ENCODE data around the gene HNRNPA1. TPM values are rescaled to one million over a fixed set of nuclear protein-coding genes. Genes with fewer than 3 reads are reported as not detected.
A peak's percentile ranks its signal among the peaks of the same experiment; 100 is the strongest.
"Not testable (repeated sequence)": the region's sequence is repeated elsewhere in the genome, so short reads cannot be mapped to it uniquely, and the experiment has no call there.

Gene HNRNPA1
- total RNA-seq, 1 donor from 2014 or later = 423 TPM

DNA sequence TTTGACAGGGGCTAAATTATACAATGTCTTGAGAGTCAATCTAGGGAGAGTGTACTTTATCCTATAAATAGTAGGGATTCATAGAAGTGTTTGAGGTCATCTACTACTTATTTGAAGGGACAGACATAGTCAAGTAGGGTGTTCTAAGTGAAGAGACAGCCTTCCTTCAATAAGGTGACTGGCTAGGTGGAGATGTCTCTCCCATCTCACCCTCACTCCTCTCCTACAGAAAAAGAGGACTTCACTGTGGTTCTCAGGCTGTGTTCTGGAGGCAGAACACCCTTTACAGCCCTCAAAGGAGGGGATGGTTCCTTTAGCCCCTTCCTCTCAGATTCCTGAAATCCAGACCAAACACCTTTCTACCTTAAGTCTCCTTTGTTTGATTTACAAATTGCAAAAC is 23.1 kb downstream of the HNRNPA1 start:
- Histone ChIP-seq H3K27ac (replicated peaks) (no peak overlapping the region), H3K9me3 (replicated peaks) (no peaks in the 10 kb centered on the region), H3K4me1 (peaks cover 17% of the 10 kb centered on the region), H3K36me3 (no peaks in the 10 kb centered on the region), H3K4me3 (no peak overlapping the region), H3K27me3 (ENCODE audit: low read depth) (peaks cover 46% of the 10 kb centered on the region)
- TF ChIP-seq, protein P1, sequence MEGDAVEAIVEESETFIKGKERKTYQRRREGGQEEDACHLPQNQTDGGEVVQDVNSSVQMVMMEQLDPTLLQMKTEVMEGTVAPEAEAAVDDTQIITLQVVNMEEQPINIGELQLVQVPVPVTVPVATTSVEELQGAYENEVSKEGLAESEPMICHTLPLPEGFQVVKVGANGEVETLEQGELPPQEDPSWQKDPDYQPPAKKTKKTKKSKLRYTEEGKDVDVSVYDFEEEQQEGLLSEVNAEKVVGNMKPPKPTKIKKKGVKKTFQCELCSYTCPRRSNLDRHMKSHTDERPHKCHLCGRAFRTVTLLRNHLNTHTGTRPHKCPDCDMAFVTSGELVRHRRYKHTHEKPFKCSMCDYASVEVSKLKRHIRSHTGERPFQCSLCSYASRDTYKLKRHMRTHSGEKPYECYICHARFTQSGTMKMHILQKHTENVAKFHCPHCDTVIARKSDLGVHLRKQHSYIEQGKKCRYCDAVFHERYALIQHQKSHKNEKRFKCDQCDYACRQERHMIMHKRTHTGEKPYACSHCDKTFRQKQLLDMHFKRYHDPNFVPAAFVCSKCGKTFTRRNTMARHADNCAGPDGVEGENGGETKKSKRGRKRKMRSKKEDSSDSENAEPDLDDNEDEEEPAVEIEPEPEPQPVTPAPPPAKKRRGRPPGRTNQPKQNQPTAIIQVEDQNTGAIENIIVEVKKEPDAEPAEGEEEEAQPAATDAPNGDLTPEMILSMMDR (IDR thresholded peaks at IDR 0.05; ENCODE audit: borderline replicate concordance) = no peak
- DNase-seq = no peak
- intact Hi-C loops (cut with micrococcal nuclease) = no loop called here

- peaks cover 39% of the 10 kb centered on the region for H3K27me3 ChIP-seq (ENCODE audit: low read depth)
- H3K4me3 ChIP-seq = peak overlapping the region; percentile 19
- TF ChIP-seq, protein P1 (IDR thresholded peaks at IDR 0.05; ENCODE audit: borderline replicate concordance) = no peak
Observed at GRCh38 chr12:54304187-54304810, 23.8 kb downstream of the HNRNPA1 start.

DNA sequence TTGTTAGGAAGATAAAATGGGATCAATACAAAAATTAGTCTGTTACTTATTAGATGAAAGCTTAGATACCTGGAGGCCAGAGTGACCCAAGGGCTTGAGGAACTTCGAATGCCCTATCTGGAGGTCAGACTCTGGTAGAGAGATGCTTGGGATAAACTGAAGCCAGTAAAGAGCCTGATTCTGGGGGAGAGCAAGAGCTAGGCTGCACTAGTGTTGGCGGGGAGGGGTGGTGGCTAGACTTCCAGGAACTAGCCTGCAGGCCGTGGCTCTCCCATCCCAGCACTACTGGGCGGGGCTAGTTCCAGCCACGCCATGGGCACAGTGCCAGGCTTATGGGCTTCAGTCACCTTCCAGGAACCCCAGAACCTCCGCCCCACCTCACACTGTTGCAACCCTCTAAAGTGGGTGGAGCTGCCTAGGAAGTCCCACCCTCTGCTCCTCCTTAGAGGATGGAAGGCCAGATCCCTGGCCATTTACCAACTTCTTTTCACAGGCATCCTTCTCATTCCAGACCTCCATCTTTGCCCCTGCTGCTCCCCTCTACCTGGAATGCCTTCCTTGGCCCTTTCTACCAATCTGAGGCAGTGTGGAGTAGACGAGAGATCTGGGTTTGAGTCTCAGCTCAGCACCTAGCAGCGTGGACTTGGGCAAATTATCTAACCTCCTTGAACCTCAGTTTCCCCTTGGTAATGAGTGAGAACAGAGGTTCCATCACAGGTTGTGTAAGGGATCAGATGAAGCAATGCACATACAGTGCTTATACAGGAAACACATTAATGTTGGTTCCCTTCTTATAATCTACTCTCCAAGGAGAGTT is 26.6 kb downstream of the HNRNPA1 start:
- Histone ChIP-seq H3K27ac (replicated peaks) (no peak overlapping the region), H3K27me3 (ENCODE audit: low read depth) (peaks cover 12% of the 10 kb centered on the region), H3K4me1 (peaks cover 9% of the 10 kb centered on the region), H3K9me3 (replicated peaks) (no peaks in the 10 kb centered on the region), H3K4me3 (no peak overlapping the region), H3K36me3 (no peaks in the 10 kb centered on the region)
- TF ChIP-seq, protein P1 (IDR thresholded peaks at IDR 0.05; ENCODE audit: borderline replicate concordance) = no peak
- peak; percentile 79 for DNase-seq
- intact Hi-C loops (cut with micrococcal nuclease) = no loop called here

More at GRCh38 chr12:54304187-54304810, 23.8 kb downstream of the HNRNPA1 start:
- Histone ChIP-seq H3K9me3 (replicated peaks) (no peaks in the 10 kb centered on the region), H3K27ac (replicated peaks) (no peak overlapping the region), H3K4me1 (peaks cover 17% of the 10 kb centered on the region), H3K36me3 (no peaks in the 10 kb centered on the region)
- intact Hi-C loops (cut with micrococcal nuclease) = no loop called here
- peak; percentile 71 for DNase-seq

- Histone ChIP-seq H3K9me3 (replicated peaks) (no peaks in the 10 kb centered on the region), H3K27ac (replicated peaks) (no peak overlapping the region), H3K36me3 (no peaks in the 10 kb centered on the region), H3K4me3 (no peak overlapping the region), H3K27me3 (ENCODE audit: low read depth) (no peaks in the 10 kb centered on the region), H3K4me1 (no peaks in the 10 kb centered on the region)
- intact Hi-C loops (cut with micrococcal nuclease) = no loop called here
- no peak for DNase-seq
- TF ChIP-seq, protein P1 (IDR thresholded peaks at IDR 0.05; ENCODE audit: borderline replicate concordance) = no peak
Observed at GRCh38 chr12:54311051-54311450, 30.5 kb downstream of the HNRNPA1 start.

GRCh38 chr12:54312309-54312708 is 31.8 kb downstream of the HNRNPA1 start:
- intact Hi-C loops (cut with micrococcal nuclease); H3K4me3 ChIP-seq; H3K4me1 ChIP-seq; H3K36me3 ChIP-seq; DNase-seq; H3K27ac ChIP-seq (replicated peaks); H3K9me3 ChIP-seq (replicated peaks); H3K27me3 ChIP-seq (ENCODE audit: low read depth): not testable (repeated sequence)

- no peaks in the 10 kb centered on the region for H3K36me3 ChIP-seq
- no peak overlapping the region for H3K4me3 ChIP-seq
- H3K9me3 ChIP-seq (replicated peaks) = no peaks in the 10 kb centered on the region
- no peak for DNase-seq
- intact Hi-C loops (cut with micrococcal nuclease) = no loop called here
- H3K4me1 ChIP-seq = peaks cover 17% of the 10 kb centered on the region
- H3K27me3 ChIP-seq (ENCODE audit: low read depth) = no peaks in the 10 kb centered on the region
- TF ChIP-seq, protein P1 (IDR thresholded peaks at IDR 0.05; ENCODE audit: borderline replicate concordance) = no peak
- no peak overlapping the region for H3K27ac ChIP-seq (replicated peaks)
Observed at GRCh38 chr12:54321363-54321762, 40.8 kb downstream of the HNRNPA1 start.
